Stimulated activated effector memory CD8-positive, alpha-beta T cell treated with anti-CD3 and anti-CD28 coated beads, Interleukin-12 subunit alpha, Interleukin-12 subunit beta, amount 100 ng/mL, for 72 hours (primary cell): ENCODE data around the gene ESPL1.

Experiments
- ATAC-seq: fragments of 150-1000 bp; cut with Tn5 transposase; 2 replicates; pipeline ENCODE4 v1.10.0; 2021
- DNase-seq, 2 donors: peaks; one replicate each; pipeline ENCODE4 v3.0.0; 2021 to 2022; ENCODE audit warnings: low spot score in 2 of 2
- H3K27ac Mint-ChIP-seq: one replicate; pipeline ENCODE4 v1.8.0; 2022; ENCODE audit warnings: mild to moderate bottlenecking, mixed read lengths
- H3K36me3 Mint-ChIP-seq: one replicate; pipeline ENCODE4 v1.8.0; 2022; ENCODE audit warnings: mild to moderate bottlenecking, mixed read lengths
- H3K4me1 Mint-ChIP-seq: one replicate; pipeline ENCODE4 v1.8.0; 2022; ENCODE audit warnings: mixed read lengths
- H3K4me3 Mint-ChIP-seq: one replicate; pipeline ENCODE4 v1.8.0; 2022; ENCODE audit warnings: mild to moderate bottlenecking, mixed read lengths
- H3K9me3 Mint-ChIP-seq: one replicate; pipeline ENCODE4 v1.8.0; 2022; ENCODE audit warnings: mixed read lengths

ESPL1 gene

DNA sequence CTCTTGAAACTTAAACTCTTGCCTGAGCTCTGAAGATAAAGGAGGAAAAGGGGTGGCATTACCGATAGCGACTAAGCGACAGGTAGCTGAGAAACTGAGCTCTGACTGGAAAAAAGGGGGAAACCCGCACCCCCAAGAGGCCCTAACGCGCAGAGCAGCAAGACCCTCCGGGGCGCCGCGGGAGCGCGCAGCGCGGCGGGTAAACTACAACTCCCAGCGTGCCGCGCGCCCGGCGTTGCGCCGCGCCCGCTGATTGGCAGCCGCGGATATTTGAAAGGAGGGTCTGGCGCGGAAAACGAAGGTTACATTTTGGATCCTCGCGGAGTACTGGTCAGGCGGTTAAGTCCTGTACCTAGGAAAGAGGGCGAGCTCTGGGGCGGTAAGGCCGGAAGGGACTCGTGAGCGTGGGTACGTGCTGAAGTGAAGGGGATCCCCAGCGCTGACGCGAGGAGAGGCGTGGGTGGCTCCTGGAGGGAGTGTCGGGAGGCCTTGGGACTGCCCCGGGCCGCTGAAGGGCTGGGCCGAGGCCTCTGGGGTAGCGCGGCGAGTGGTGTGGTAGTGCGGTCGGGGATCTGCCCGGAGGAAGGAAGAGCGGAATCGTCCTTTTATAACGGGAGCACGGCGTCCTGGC lies at the start of gene ESPL1:
Gene ESPL1, plus strand, starts transcription at position 301 of the 631 bp plus-strand sequence. CDS start 468 bp downstream, outside the sequence.
- H3K4me1 Mint-ChIP-seq: peaks cover 44% of the 10 kb centered on the region
- H3K27ac Mint-ChIP-seq: peak within 1 kb of the TSS; percentile 99
- peak within 1 kb of the TSS; percentile 99 for H3K4me3 Mint-ChIP-seq
- H3K9me3 Mint-ChIP-seq: no peaks in the 10 kb centered on the region
- ATAC-seq (peak; percentile 91), DNase-seq (peak; percentile 81 to 93)
- peaks cover 58% of the 10 kb centered on the region for H3K36me3 Mint-ChIP-seq

DNA sequence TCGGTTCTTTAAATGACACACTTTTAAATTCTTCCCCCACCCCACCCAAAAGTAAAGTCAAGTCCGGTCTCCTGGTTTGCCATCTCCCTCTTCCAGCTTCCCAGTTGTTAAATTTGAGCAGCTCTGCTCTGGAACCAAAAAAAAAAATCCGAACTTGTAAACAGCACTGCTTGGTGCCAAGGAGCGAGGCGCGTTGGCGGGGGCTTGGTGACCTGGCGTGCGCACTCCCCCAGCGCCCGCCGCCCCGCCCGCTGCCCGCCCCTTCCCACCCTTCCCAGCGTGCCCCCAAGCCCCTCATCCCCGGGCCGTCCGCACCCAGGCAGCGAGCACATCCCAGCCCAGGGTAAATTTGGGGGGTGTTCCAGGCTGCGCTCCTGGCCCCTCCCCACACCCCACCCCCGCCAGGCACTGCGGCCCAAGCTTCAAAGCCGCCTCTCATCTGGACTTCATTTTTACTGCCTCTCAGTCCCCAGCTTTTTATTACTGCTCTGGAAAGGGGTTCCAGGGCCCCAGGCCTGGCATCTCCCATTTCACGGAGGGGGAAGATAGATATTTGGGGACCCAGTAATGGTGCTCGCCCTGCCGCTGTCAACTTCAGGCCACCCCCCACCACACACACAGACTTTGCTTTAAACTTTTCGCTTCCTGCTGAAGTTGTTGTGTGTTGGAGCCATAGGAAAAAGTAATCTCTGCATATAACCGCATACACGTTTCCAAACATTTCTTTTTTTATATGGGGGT lies 49.4 kb upstream of the ESPL1 start:
- peaks cover 90% of the 10 kb centered on the region for H3K4me1 Mint-ChIP-seq
- DNase-seq (no peak), ATAC-seq (no peak)
- peak overlapping the region; percentile 94 for H3K27ac Mint-ChIP-seq
- H3K4me3 Mint-ChIP-seq: peak overlapping the region; percentile 94
- peaks cover 65% of the 10 kb centered on the region for H3K36me3 Mint-ChIP-seq
- no peaks in the 10 kb centered on the region for H3K9me3 Mint-ChIP-seq

DNA sequence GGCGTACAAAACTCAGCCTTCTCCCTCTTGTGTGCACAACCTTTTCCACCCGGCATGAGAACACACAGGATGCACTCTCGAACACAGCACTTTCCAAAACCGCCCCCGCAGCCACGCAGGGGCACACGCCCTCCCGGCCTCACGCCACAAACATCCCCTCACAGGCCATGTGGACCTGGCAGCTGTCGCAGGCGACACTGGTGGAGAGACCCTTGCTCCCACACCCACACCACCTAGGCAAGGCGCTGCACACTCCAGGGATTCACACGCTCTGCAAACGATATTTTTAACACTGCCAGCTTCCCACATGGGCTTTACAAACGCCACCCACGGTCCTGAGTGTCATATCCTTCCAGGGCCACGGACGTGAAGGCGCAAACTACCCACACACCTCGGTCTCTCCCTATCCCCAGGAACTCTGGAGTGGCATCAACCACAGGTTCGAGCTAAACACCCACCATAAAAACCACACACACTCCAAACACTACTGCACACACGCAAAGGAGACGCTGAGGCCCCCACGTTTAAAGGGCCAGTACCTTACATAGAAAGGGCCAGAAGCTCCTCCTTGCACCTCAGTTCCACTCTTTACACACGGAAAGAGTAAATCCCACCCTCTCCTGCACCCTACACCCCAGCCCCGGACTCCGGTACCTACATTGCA lies 48.7 kb upstream of the ESPL1 start:
- DNase-seq (peak; percentile 50 to 87), ATAC-seq (peak; percentile 43)
- Mint-ChIP-seq H3K27ac (peak overlapping the region; percentile 94), H3K9me3 (no peaks in the 10 kb centered on the region), H3K36me3 (peaks cover 58% of the 10 kb centered on the region), H3K4me1 (peaks cover 90% of the 10 kb centered on the region), H3K4me3 (peak overlapping the region; percentile 94)

DNA sequence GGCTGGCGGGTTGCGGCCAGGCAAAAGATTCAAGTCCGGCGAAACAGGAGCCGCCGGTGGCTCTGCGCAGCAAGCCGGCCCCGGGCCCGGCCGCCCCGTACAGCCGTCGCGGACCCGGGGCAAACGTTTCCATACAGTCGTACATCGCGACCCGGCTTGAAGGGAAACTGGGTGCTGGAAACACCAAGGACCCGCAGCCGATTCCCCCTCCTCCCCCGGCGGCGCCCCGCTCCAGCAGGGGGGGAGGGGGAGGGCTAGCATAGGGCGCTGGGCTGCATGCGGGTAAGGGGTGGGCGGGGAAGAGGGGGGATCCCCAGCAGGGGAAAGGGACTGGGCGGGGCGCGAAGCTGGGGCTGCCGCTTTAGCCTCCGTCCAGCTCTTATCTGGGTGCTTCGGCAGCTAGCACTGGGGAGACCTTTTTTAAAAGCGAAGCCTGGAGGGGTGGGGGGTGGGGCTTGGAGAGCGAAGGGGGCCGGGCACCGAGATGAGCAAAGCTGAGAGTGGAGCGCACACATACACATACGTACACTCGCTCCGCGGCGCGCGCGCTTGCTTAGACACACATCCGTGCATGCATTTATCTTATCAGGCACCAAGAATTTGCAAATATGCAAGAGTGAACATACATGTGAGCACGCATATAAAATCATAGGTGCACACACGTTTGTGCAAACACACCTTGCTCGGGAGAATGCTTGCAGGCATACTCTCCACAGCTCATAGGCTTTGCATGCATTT lies 48.0 kb upstream of the ESPL1 start:
- Mint-ChIP-seq H3K36me3 (peaks cover 51% of the 10 kb centered on the region), H3K9me3 (no peaks in the 10 kb centered on the region), H3K27ac (peak overlapping the region; percentile 94), H3K4me1 (peaks cover 90% of the 10 kb centered on the region), H3K4me3 (peak overlapping the region; percentile 94)
- peak; percentile 59 to 88 for DNase-seq
- peak; percentile 66 for ATAC-seq

DNA sequence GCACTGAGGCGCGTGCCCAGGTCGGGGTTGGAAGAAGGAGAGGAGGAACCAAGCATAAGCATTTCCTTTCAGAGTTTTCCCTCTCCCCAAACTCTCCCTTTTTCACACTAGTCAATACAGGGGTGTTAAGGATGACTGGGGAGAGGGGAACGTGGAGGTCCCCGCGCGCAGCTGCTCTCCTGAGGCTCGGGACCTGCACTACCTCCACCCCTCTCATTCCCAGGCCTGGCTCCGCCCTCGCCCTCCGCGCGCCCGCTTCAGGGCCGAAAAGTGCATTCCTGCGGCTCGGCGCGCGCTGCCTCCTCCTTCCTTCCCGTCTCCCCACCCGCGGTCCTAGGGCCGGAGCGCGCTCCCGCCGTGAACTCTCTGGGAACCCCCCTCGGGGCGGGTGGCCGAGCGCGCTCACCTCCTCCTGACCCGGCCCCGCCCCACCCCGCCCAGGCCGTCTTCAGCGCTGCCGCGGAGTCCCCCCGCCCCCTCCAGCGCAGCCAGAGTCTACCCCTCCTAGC lies 47.4 kb upstream of the ESPL1 start:
- Mint-ChIP-seq H3K9me3 (no peaks in the 10 kb centered on the region), H3K4me3 (peak overlapping the region; percentile 94), H3K36me3 (peaks cover 45% of the 10 kb centered on the region), H3K4me1 (peaks cover 90% of the 10 kb centered on the region), H3K27ac (peak overlapping the region; percentile 91)
- ATAC-seq (peak; percentile 76), DNase-seq (peak; percentile 63 to 92)

DNA sequence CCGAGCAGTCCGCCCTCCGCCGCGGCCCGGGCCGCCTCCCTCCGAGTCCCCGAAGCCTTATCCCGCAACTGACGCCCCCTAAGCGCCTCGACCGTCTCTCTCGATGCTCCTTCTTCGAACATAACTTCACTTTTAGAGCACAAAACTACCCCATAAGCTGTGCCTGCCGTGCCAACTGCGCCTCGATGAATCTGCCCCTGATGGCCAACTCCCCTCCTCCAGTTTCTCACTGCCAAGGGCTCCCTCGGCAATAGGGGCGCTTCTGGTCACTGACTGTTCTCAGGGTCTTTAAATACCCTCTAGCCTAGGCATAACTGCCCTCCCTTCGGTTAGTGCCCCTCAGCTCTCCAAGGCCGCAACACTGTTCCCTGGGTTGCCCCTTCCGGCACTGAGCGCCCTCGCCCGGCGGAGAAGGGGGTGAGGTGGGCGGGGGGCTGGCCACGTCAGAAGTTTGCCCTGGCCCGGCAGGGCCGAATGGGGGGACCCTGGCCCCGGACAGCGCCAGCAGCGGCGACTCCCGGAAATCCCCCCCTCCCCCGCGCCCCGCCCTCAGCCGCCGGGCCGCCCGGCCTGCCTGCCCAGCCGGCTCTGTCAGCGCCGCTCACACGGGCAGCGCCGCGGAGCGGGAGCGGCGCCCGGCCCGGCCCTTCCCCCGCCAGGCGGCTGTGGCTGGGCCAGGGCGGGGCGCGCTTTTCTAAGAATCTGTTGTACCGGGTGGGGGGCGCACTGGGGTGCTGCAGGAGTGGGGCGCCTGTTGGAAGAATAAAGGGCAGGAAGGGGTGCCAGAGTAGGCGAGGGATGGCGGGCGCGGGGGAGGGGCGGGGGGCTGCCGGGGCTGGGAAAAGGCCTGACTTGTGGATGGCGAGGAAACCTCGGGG lies 46.7 kb upstream of the ESPL1 start:
- Mint-ChIP-seq H3K36me3 (peaks cover 38% of the 10 kb centered on the region), H3K9me3 (no peaks in the 10 kb centered on the region), H3K4me1 (peaks cover 88% of the 10 kb centered on the region), H3K4me3 (peak overlapping the region; percentile 94), H3K27ac (peak overlapping the region; percentile 91)
- ATAC-seq (peak; percentile 27), DNase-seq (peak; percentile 47 to 89)

DNA sequence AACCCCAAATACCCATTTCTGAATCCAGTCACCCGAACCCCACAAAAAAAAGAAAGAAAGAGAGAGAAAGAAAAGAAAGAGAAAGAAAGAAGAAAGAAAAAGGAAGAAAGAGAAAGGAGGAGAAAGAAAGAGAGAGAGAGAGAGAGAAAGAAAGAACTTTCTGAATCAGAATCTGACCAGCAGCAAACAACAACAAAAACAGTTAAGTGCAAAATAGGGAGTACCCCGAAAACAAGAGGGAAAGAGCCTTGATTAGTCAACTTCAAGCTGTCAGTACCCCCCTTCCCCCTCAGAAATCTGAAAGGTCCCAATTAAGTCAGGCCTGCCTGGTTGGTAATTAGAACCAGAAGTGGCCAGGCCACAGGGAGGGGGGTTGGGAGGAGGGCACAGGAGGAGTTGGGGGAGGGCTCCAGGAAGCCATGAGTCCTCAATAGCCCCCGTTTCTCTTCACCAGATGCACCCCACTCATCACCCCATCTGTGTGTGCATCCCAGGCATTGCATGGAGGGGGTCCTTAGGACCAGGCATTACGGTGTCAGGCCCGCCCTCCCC lies 45.9 kb upstream of the ESPL1 start:
- Mint-ChIP-seq H3K27ac (peak overlapping the region; percentile 91), H3K9me3 (no peaks in the 10 kb centered on the region), H3K36me3 (peaks cover 37% of the 10 kb centered on the region), H3K4me1 (peaks cover 88% of the 10 kb centered on the region), H3K4me3 (peak overlapping the region; percentile 94)
- DNase-seq: no peak
- no peak for ATAC-seq

DNA sequence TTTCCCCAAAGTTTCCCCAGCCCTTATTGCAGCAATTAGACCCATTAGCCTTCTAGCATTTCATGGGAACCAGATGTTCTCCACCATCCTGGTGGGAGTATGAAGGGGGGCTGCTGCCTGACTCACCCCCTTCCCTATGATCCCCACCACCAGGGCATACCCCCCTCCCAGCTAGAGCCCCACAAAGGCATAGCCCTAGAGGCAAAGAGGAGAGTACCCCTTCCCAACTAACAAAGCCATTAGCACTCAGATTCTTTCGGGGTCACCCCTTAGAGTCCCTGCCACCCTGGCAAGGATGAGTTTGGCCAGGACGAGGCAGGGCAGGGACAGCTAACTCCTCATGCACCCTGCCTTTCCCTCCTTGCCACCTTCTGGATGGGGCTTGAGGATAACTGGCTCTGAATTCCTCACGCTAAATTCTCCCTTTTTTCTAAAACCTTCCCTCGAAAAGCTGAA lies 45.3 kb upstream of the ESPL1 start:
- Mint-ChIP-seq H3K9me3 (no peaks in the 10 kb centered on the region), H3K27ac (peak overlapping the region; percentile 91), H3K4me1 (peaks cover 88% of the 10 kb centered on the region), H3K4me3 (peak overlapping the region; percentile 94), H3K36me3 (peaks cover 36% of the 10 kb centered on the region)
- DNase-seq (no peak), ATAC-seq (no peak)

DNA sequence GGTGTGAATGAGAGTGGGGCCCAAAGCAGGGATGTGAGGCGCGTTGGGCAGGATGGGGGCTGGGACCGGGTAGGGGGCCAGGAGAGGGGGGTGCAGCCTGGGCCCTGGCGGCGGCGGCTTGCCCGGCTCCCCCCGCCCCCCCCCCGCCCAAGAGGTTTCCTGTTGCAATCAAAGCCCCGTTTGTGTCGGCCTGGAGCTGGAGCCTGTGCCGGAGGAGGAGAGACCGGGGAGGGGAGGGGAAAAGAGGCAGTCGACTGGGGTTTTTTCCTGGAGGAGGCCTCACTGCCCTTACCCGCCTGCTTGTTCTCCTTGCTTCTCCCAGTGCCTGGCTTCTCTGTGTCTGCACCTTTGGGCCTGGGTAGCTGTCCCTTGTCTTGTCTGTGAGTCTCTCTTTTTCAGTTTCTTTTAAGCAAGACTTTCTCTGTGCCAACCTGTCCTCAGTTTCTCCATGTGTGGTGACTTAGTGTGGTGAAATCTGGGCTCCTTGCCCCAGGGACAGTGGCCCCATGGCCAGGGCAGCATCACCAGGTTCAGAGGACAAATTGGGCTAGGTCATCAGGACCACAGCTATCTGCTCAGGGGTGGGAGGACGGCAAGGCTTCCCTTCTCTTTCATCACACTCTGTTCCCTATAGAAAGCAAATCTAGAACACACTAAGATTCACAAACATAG lies 44.6 kb upstream of the ESPL1 start:
- DNase-seq (no peak), ATAC-seq (no peak)
- Mint-ChIP-seq H3K9me3 (no peaks in the 10 kb centered on the region), H3K27ac (peak overlapping the region; percentile 91), H3K36me3 (peaks cover 36% of the 10 kb centered on the region), H3K4me1 (peaks cover 88% of the 10 kb centered on the region), H3K4me3 (peak overlapping the region; percentile 94)

DNA sequence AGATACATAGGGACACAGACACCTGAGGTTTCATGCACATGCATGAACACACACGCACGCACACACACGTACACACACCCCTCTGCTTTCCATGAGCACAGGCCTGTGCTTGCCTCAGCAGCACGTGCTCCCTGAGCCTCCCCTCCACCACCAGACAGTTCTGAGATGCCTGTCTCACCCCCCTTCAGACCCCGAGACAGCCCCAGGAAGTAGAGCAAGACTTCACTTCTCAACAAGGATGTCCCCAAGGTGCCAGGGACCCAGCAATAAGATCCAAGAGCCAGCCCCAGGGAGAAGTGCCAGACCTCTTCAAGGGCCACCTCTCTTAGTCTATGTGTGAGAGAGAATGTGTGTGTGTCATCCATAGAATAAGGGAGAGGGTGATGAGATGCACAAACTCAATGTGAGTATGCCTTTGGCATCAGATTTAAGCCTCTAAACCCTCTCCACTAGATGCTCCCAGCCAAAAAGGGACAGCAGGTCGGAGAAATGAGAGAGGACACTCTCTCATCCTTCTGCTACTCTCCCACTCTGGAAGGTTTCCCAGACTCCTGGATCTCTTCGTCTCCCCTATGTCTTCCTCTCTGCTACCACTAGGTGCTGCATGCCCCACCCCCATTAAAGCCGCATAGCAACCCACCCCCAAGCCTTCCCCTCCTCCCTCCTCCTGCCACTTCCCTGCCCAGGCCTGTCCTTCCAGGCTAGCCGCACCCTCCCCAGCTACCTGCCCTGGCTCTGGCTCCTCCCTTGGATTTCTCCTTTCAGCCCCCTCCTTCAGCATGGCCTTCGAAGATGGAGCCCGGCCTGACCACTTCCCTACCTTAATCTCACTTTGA lies 43.8 kb upstream of the ESPL1 start:
- Mint-ChIP-seq H3K9me3 (no peaks in the 10 kb centered on the region), H3K36me3 (peaks cover 28% of the 10 kb centered on the region), H3K4me1 (peaks cover 88% of the 10 kb centered on the region), H3K4me3 (peak overlapping the region; percentile 94), H3K27ac (peak overlapping the region; percentile 91)
- DNase-seq (no peak), ATAC-seq (no peak)

DNA sequence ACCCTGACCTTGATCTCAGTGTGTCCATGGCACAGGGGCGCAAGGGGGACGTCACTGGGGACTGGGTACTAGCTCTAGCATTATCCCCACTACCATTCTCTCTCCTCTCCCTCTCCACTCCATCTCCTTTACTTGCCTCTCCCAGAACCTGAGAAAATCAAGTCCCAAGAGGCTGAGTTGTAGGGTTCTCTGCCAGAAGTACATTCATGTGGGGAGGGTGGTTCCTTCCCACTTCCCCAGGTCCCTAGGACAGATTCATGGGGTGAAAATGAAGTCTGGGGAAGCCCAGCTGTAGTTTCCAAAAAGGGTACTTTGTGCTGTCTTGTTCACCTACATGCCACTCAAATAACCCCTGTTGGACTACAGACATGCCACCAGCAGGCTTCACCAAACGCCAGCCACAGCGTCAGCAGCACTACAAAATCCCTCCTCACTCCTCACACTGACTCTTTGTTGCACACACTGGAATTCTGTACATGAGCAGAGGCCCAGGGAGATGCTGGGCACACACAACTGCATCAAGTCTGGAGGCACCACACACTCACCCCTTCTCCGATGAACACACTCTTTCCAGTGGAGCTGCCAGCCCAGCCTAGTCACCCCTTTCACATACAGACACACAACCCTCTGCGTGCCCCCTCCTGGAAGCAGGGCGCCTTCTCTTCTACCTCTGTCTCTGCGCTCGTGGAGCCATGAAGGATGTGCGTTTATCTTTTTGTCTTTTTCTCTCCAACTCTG lies 43.0 kb upstream of the ESPL1 start:
- DNase-seq (no peak), ATAC-seq (no peak)
- Mint-ChIP-seq H3K9me3 (no peaks in the 10 kb centered on the region), H3K4me1 (peaks cover 89% of the 10 kb centered on the region), H3K4me3 (peak overlapping the region; percentile 94), H3K27ac (peak overlapping the region; percentile 91), H3K36me3 (peaks cover 21% of the 10 kb centered on the region)
